ENCODE measurements around the gene PTCH2. TPM values are rescaled to one million over a fixed set of nuclear protein-coding genes. Genes with fewer than 3 reads are reported as not detected.
A peak's percentile ranks its signal among the peaks of the same experiment; 100 is the strongest.

Gene PTCH2
- total and polyA plus RNA-seq, 2 of the 13 experiments (the other 11 are each of a cell fraction or from before 2014, with no cell fraction given): 0.60 to 1.5 TPM

- ChIA-PET POLR2A (interaction anchor here (1.1 to 2.5 kb wide), 8 partner anchors 10 to 168 kb away, joined by 3 to 13 read pairs (median 6); partner anchors contain the start of genes BTBD19, DYNLT4, HECTD3 and PLK3), CTCF (ENCODE audit: low intra/inter-chr PET ratio, low total read pairs) (no interaction called here)
- H3K9me3 ChIP-seq (ENCODE audit: low read length): no peaks in the 10 kb centered on the region
- H3K4me2 ChIP-seq (ENCODE audit: low read depth, low read length): peak overlapping the region; percentile 95
- in situ Hi-C loops (cut with HindIII; ENCODE audit: extremely low pct_ligation_motif_present, low pct_unique_long_range_greater_than_20kb): loop anchor here (25.0 kb wide), 1 partner anchor 170 kb away; the partner anchor contains the start of genes HECTD3 and UROD
- no peak overlapping the region for H3K27ac ChIP-seq (ENCODE audit: extremely low read length, insufficient read depth, low read length)
- no peaks in the 10 kb centered on the region for H3K79me2 ChIP-seq (ENCODE audit: insufficient read depth, low read length)
- ATAC-seq (peak; percentile 42), FAIRE-seq (no peak), DNase-seq (ENCODE audit: low spot score) (no peak)
- H3K27me3 ChIP-seq (ENCODE audit: control insufficient read depth in 1 of 2, insufficient read depth in 2 of 2, low read length in 2 of 2): no peaks in the 10 kb centered on the region
- peaks cover 34% of the 10 kb centered on the region for H3K4me1 ChIP-seq (ENCODE audit: insufficient read depth, low read length)
- H2AFZ ChIP-seq (ENCODE audit: low read length): no peak overlapping the region
- H4K20me1 ChIP-seq (ENCODE audit: insufficient read depth, low read length): no peaks in the 10 kb centered on the region
- no TSS peak for BruUV-seq (replicated peaks)
- H3K36me3 ChIP-seq (replicated peaks in 1 of 2; ENCODE audit: control insufficient read depth in 1 of 2, insufficient read depth in 2 of 2, low read length in 2 of 2): no peaks in the 10 kb centered on the region
- TF ChIP-seq HCFC1 (IDR thresholded peaks at IDR 0.05; ENCODE audit: low read depth, low read length) (no peak), CREB1 (IDR thresholded peaks at IDR 0.05) (no peak), CREB1 (CRISPR knock-in tag; IDR thresholded peaks at IDR 0.05) (peak; percentile 33; the same call in 1 of the 2 replicates), FOSL2 (CRISPR knock-in tag; IDR thresholded peaks at IDR 0.05) (peak; percentile 81), ZNF510 (CRISPR knock-in tag; IDR thresholded peaks at IDR 0.05; ENCODE audit: low read depth) (no peak), SALL1 (CRISPR knock-in tag; IDR thresholded peaks at IDR 0.05) (peak; percentile 25; the same call in 1 of the 2 replicates), ZMYM3 (CRISPR knock-in tag; IDR thresholded peaks at IDR 0.05) (peak; percentile 49), FOXA1 (IDR thresholded peaks at IDR 0.05) (no peak), FOXA1 (CRISPR knock-in tag; IDR thresholded peaks at IDR 0.05) (0 out of 2 replicates have a peak, but pooled peaks have one; percentile 25), ZNF629 (CRISPR knock-in tag; conservative IDR thresholded peaks at IDR 0.05) (peak; percentile 53)
- 10% methylated on average over 8 of the region's 16 CpGs for WGBS (ENCODE audit: low lambda C conversion rate)
- intact Hi-C loops (cut with micrococcal nuclease; ENCODE audit: unreplicated experiment): no loop called here
- H3K4me3 ChIP-seq (replicated peaks in 1 of 3; ENCODE audit: insufficient read depth in 1 of 3, low read depth in 2 of 3, low read length in 3 of 3): peak overlapping the region; percentile 57 to 73 (median 62)
- peak overlapping the region; percentile 44 for H3K9ac ChIP-seq (ENCODE audit: insufficient read depth, low read depth, low read length)
Observed at GRCh38 chr1:44842486-44842861, 579 bp downstream of the PTCH2 start.

- POLR2A ChIA-PET: no interaction called here
- in situ Hi-C loops (cut with HindIII; ENCODE audit: extremely low pct_ligation_motif_present, low pct_unique_long_range_greater_than_20kb): loop anchor here (10.0 to 25.0 kb wide), 2 partner anchors 173 to 465 kb away; partner anchors contain the start of genes HECTD3 and UROD
- WGBS (ENCODE audit: low lambda C conversion rate): 46% methylated on average over 4 of the region's 4 CpGs
Observed at GRCh38 chr1:44839576-44839975, 3.5 kb downstream of the PTCH2 start.

More at GRCh38 chr1:44839576-44839975, 3.5 kb downstream of the PTCH2 start:
- Histone ChIP-seq H3K4me1 (ENCODE audit: insufficient read depth, low read length) (peaks cover 51% of the 10 kb centered on the region), H4K20me1 (ENCODE audit: insufficient read depth, low read length) (no peaks in the 10 kb centered on the region), H3K4me3 (replicated peaks in 1 of 3; ENCODE audit: insufficient read depth in 1 of 3, low read depth in 2 of 3, low read length in 3 of 3) (no peak overlapping the region), H3K27ac (ENCODE audit: extremely low read length, insufficient read depth, low read length) (no peak overlapping the region), H3K27me3 (ENCODE audit: control insufficient read depth in 1 of 2, insufficient read depth in 2 of 2, low read length in 2 of 2) (no peaks in the 10 kb centered on the region), H3K4me2 (ENCODE audit: low read depth, low read length) (no peak overlapping the region), H3K79me2 (ENCODE audit: insufficient read depth, low read length) (no peaks in the 10 kb centered on the region), H2AFZ (ENCODE audit: low read length) (no peak overlapping the region), H3K36me3 (replicated peaks in 1 of 2; ENCODE audit: control insufficient read depth in 1 of 2, insufficient read depth in 2 of 2, low read length in 2 of 2) (no peaks in the 10 kb centered on the region), H3K9me3 (ENCODE audit: low read length) (no peaks in the 10 kb centered on the region), H3K9ac (ENCODE audit: insufficient read depth, low read depth, low read length) (no peak overlapping the region)
- intact Hi-C loops (cut with micrococcal nuclease; ENCODE audit: unreplicated experiment): loop anchor here (5.0 kb wide), 2 partner anchors 173 to 653 kb away; partner anchors contain the start of genes HECTD3, TESK2 and UROD
- DNase-seq (ENCODE audit: low spot score) (no peak), ATAC-seq (no peak), FAIRE-seq (no peak)
- TF ChIP-seq ZBTB43 (CRISPR knock-in tag; conservative IDR thresholded peaks at IDR 0.05) (no peak), GPBP1L1 (CRISPR knock-in tag; IDR thresholded peaks at IDR 0.05) (no peak), ZNF18 (CRISPR knock-in tag; IDR thresholded peaks at IDR 0.05; ENCODE audit: insufficient replicate concordance) (no peak)
- CTCF ChIA-PET (ENCODE audit: low intra/inter-chr PET ratio, low total read pairs): no interaction called here
- no TSS peak for BruUV-seq (replicated peaks)

Measured in HepG2 (cell line).